ENCODE results near the gene CDH24. TPM values are rescaled to one million over a fixed set of nuclear protein-coding genes. Genes with fewer than 3 reads are reported as not detected.

The CDH24 gene
- total RNA-seq, 2 donors from 2014 or later = 4.9 to 9.9 TPM

DNA sequence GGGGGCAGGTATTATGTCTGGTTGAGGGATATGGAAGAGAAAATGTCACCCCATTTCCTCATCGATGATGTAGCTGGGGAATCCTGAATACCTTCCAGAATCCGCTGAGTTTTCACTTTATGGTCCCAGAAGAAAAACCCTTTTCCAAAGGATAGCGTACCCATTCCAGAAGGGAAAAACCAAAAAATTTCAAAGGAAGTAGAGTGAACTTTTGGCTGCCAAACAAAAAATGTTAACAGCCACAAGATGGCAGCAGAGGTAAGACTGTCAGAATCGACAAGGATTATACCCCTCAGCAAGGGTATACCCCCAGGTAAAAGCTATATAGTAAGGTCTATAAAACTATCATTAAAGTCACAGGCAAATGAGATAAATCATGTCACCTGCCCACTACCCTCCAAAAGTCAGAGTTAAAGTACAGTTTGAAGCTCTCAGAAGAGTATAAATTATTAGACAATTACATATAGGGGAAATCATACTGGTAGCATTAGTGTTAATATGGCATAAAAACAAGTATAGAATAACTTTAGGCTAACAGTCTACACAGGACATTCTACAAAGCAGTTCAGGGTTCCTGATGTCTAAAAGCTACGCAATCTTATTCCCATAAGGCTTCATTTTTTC lies 19.6 kb upstream of the CDH24 start:
- H3K4me3 ChIP-seq = no peak overlapping the region
- peaks cover 11 to 54% of the 10 kb centered on the region in 2 donors for H3K36me3 ChIP-seq (replicated peaks in 1 of 2; ENCODE audit: insufficient read depth in 1 of 2, low read depth in 2 of 2)
- 60 to 64% methylated on average over 5 of the region's 5 CpGs for WGBS, 2 donors
- H3K9me3 ChIP-seq = no peaks in the 10 kb centered on the region
- peaks cover 9% of the 10 kb centered on the region for H3K4me1 ChIP-seq
- DNase-seq (peak in 1 of 4 donors; percentile 35), ATAC-seq (peak; percentile 24)
- no peak for TF ChIP-seq POLR2A (IDR thresholded peaks at IDR 0.05)
- TF ChIP-seq, protein P1, sequence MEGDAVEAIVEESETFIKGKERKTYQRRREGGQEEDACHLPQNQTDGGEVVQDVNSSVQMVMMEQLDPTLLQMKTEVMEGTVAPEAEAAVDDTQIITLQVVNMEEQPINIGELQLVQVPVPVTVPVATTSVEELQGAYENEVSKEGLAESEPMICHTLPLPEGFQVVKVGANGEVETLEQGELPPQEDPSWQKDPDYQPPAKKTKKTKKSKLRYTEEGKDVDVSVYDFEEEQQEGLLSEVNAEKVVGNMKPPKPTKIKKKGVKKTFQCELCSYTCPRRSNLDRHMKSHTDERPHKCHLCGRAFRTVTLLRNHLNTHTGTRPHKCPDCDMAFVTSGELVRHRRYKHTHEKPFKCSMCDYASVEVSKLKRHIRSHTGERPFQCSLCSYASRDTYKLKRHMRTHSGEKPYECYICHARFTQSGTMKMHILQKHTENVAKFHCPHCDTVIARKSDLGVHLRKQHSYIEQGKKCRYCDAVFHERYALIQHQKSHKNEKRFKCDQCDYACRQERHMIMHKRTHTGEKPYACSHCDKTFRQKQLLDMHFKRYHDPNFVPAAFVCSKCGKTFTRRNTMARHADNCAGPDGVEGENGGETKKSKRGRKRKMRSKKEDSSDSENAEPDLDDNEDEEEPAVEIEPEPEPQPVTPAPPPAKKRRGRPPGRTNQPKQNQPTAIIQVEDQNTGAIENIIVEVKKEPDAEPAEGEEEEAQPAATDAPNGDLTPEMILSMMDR (IDR thresholded peaks at IDR 0.05) = peak in 6 of 7 experiments; percentile 40 to 54 (median 52)
- no peak overlapping the region for H3K27ac ChIP-seq
- H3K27me3 ChIP-seq = no peaks in the 10 kb centered on the region
- intact Hi-C loops (cut with DNase I) = no loop called here

DNA sequence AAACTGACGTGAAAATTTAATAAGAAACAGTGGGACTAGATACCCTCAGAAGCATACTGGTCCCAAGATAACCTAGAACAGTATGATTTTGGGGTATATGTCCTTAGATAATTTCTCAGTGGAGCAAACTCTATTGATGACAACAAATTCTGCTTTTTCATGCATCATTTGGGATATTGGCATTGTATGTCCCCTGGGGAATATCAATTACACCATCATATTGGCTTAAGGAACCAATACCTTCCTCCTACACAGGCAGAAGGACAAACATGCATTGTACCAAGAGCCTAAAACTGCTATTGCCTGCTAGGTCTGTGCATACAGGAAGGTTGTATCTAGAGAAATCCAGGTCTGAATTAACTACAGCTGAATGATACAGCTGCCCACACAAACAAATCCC lies 17.6 kb upstream of the CDH24 start:
- no peaks in the 10 kb centered on the region for H3K9me3 ChIP-seq
- peaks cover 22% of the 10 kb centered on the region for H3K4me1 ChIP-seq
- DNase-seq (no peak), ATAC-seq (no peak)
- TF ChIP-seq, protein P1 (IDR thresholded peaks at IDR 0.05) = no peak
- TF ChIP-seq POLR2A (IDR thresholded peaks at IDR 0.05) = no peak
- peaks cover 11 to 39% of the 10 kb centered on the region in 2 donors for H3K36me3 ChIP-seq (replicated peaks in 1 of 2; ENCODE audit: insufficient read depth in 1 of 2, low read depth in 2 of 2)
- no peak overlapping the region for H3K27ac ChIP-seq
- H3K27me3 ChIP-seq = no peaks in the 10 kb centered on the region
- WGBS, 2 donors = 87% methylated on average over 1 of the region's 1 CpG
- H3K4me3 ChIP-seq = no peak overlapping the region
- intact Hi-C loops (cut with DNase I) = no loop called here

DNA sequence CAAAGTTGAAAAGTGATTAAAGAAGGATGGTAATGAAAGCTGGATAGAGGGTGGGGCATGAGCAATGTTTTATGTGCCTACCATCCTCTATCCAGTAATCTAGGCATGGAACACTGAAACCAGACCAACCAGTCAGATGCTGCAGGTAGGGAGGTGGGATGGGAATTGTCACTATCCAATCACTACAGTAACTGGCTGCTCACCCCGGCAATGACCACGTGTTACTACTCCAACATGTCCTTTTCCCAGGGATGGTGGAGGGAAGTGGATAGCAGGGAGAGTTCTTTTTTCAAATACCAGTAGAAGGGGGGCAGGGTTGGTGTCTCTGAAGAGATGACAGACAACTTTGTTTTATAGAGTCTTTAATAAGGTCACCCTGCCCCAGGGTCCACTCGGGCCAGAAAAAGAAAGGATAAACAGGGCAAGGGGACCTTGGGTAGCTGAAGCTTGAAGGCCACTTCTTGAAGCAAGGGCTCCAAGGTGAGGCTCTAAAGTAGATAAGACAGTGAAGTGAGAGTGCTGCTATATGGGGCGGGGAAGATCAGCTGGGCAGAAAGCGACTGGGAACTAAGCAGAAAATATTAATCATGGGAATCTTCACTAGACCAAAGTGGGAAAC lies 14.7 kb upstream of the CDH24 start:
- Histone ChIP-seq H3K27me3 (no peaks in the 10 kb centered on the region), H3K9me3 (no peaks in the 10 kb centered on the region), H3K4me3 (no peak overlapping the region), H3K36me3 (replicated peaks in 1 of 2; ENCODE audit: insufficient read depth in 1 of 2, low read depth in 2 of 2) (peaks cover 0 to 29% of the 10 kb centered on the region in 2 donors), H3K27ac (peak overlapping the region; percentile 41 to 86 (median 72)), H3K4me1 (peaks cover 28% of the 10 kb centered on the region)
- 26 to 33% methylated on average over 5 of the region's 5 CpGs for WGBS, 2 donors
- intact Hi-C loops (cut with DNase I) = no loop called here
- no peak for ATAC-seq
- DNase-seq = no peak
- TF ChIP-seq, protein P1 (IDR thresholded peaks at IDR 0.05) = no peak
- no peak for TF ChIP-seq POLR2A (IDR thresholded peaks at IDR 0.05)

DNA sequence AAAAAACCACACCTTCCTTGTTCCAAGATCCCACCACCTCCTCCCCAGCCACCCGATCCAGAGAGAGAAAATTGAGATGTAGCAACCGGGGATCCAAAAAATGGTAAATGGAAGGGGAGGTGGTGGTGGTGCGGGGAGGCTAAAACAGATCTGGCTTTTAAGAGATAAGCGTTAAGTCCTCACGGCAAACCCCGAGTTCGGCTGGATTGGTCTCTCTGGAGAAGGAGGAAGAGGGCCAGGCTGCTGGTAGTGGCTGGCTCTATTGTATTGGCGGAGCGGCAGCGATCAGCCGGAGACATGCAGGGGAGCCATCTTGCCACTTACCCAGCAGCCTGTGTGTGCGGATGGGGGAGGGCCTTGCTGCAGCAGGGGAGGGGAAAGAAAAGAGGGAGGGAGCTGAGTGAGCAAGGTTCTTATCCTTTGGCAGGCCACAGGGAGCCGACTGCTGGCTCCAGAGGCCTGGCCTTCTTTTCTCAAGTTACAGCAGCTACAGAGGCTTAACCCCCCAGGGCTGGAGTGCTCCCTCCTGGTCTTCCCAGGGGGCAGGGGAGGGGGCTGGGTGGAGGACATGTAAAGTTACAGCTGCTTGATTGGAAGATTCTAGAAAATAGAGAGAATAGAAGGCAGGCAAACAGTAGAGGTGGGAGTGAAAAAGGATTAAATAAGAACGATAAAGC lies 14.1 kb upstream of the CDH24 start:
- H3K27ac ChIP-seq = peak overlapping the region; percentile 41 to 86 (median 72)
- 0 to 1% methylated on average over 14 of the region's 14 CpGs for WGBS, 2 donors
- TF ChIP-seq, protein P1 (IDR thresholded peaks at IDR 0.05) = peak in 2 of 7 experiments; percentile 11 to 15
- peak in 2 of 3 donors; percentile 60 for TF ChIP-seq POLR2A (IDR thresholded peaks at IDR 0.05)
- H3K36me3 ChIP-seq (replicated peaks in 1 of 2; ENCODE audit: insufficient read depth in 1 of 2, low read depth in 2 of 2) = peaks cover 0 to 27% of the 10 kb centered on the region in 2 donors
- H3K4me1 ChIP-seq = peaks cover 28% of the 10 kb centered on the region
- DNase-seq (peak; percentile 83 to 92 (median 88)), ATAC-seq (peak; percentile 93)
- intact Hi-C loops (cut with DNase I) = no loop called here
- H3K4me3 ChIP-seq = peak overlapping the region; percentile 16 to 66
- H3K9me3 ChIP-seq = no peaks in the 10 kb centered on the region
- H3K27me3 ChIP-seq = no peaks in the 10 kb centered on the region

All from body of pancreas (tissue), 4 donors.